AG04449 (cell line): ENCODE data around the gene BRME1.

Source experiments
- CTCF ChIA-PET: fragments of 350-600 bp; formaldehyde crosslinking; extraction: SDS; loops from one replicate; lab custom pipeline; 2021; ENCODE audit warnings: antibody characterized with exemption; lab: Yijun Ruan, JAX
- POLR2A ChIA-PET: fragments of 400-600, 350-600 bp; formaldehyde crosslinking; extraction: SDS; loops from one replicate; lab custom pipeline; 2020; ENCODE audit warnings: antibody characterized with exemption, inconsistent platforms; lab: Yijun Ruan, JAX
- DNase-seq: peaks from one replicate; pipeline ENCODE4 v3.0.0-alpha.2; 2010; ENCODE audit warnings: low read depth, low spot score
- H3K4me3 ChIP-seq: 2 replicates; pipeline ENCODE4 v1.5.1; 2011; ENCODE audit warnings: low read depth, mild to moderate bottlenecking, control low read depth, low read length
- CTCF ChIP-seq: IDR thresholded peaks from one replicate; pipeline ENCODE4 v1.5.1; 2011; ENCODE audit warnings: mild to moderate bottlenecking, moderate library complexity, low read length, control low read depth, inconsistent platforms; ENCODE audit not compliant: insufficient read depth; ENCODE audit errors: missing control alignments

Gene BRME1

GRCh38 chr19:13905634-13906520 lies at the start of gene BRME1, which contains the start of gene CC2D1A:
Gene BRME1, minus strand, starts transcription at chr19:13906117. Its CDS starts 1,225 bp downstream, at chr19:13904892.
Gene CC2D1A, plus strand, starts transcription at chr19:13906201. Its CDS starts 241 bp downstream, at chr19:13906442.
- ChIA-PET POLR2A (no interaction called here), CTCF (interaction anchor here (0.8 to 2.3 kb wide), 4 partner anchors 22 to 167 kb away, joined by 3 to 12 read pairs (median 4); partner anchors contain the start of genes IL27RA and MISP3)
- no peak for TF ChIP-seq CTCF
- H3K4me3 ChIP-seq = peak within 1 kb of the TSS; percentile 87
- no peak for DNase-seq

- H3K4me3 ChIP-seq = no peak overlapping the region
- TF ChIP-seq CTCF = no peak
- ChIA-PET CTCF (interaction anchor here (1.3 to 1.9 kb wide), 4 partner anchors 70 to 122 kb away, joined by 4 to 9 read pairs (median 7); partner anchors contain the start of gene MISP3), POLR2A (no interaction called here)
- DNase-seq = no peak
Observed at GRCh38 chr19:13954185-13954584, 48.3 kb upstream of the BRME1 start.

GRCh38 chr19:13952931-13953531 lies 47.1 kb upstream of the BRME1 start:
- ChIA-PET CTCF (interaction anchor here (0.7 to 2.3 kb wide), 11 partner anchors 15 to 184 kb away, joined by 3 to 11 read pairs (median 6); partner anchors contain the start of genes ASF1B, MISP3 and PODNL1), POLR2A (interaction anchor here (0.6 to 1.6 kb wide), 3 partner anchors 14 to 119 kb away, joined by 3 to 7 read pairs (median 5); partner anchors contain the start of gene PODNL1)
- peak overlapping the region; percentile 78 for H3K4me3 ChIP-seq
- peak; percentile 35 for TF ChIP-seq CTCF
- DNase-seq = no peak

GRCh38 chr19:13952154-13952930 lies 46.4 kb upstream of the BRME1 start, which contains the start of gene DCAF15:
Gene DCAF15, plus strand, starts transcription at chr19:13952509. Its CDS starts 4 bp downstream, at chr19:13952513.
- peak; percentile 98 for DNase-seq
- peak within 1 kb of the TSS; percentile 78 for H3K4me3 ChIP-seq
- CTCF ChIA-PET = interaction anchor here (0.7 to 2.3 kb wide), 8 partner anchors 14 to 128 kb away, joined by 3 to 11 read pairs (median 7); partner anchors contain the start of genes MISP3 and PODNL1
- no peak for TF ChIP-seq CTCF
- POLR2A ChIA-PET = interaction anchor here (1.0 to 1.6 kb wide), 2 partner anchors 14 to 54 kb away, joined by 4 to 7 read pairs; partner anchors contain the start of genes PODNL1 and RFX1

- no peak for DNase-seq
- H3K4me3 ChIP-seq = peak overlapping the region; percentile 66
- ChIA-PET CTCF (interaction anchor here (1.4 to 2.3 kb wide), 3 partner anchors 14 to 129 kb away, joined by 4 to 11 read pairs (median 7); partner anchors contain the start of gene PODNL1), POLR2A (interaction anchor here (0.6 to 1.0 kb wide), 2 partner anchors 55 to 62 kb away, joined by 3 to 4 read pairs; partner anchors contain the start of gene RFX1)
- no peak for TF ChIP-seq CTCF
Observed at GRCh38 chr19:13951799-13952153, 45.9 kb upstream of the BRME1 start.
